GM23338 (cell line): Measurements from ENCODE around the gene FOXRED1. TPM values are rescaled to one million over a fixed set of nuclear protein-coding genes. Genes with fewer than 3 reads are reported as not detected.
A peak's percentile ranks its signal among the peaks of the same experiment; 100 is the strongest.
"Not testable (repeated sequence)": the region's sequence is repeated elsewhere in the genome, so short reads cannot be mapped to it uniquely, and the experiment has no call there.

Source experiments
- ATAC-seq: fragments of 200-7000 bp; cut with Tn5 transposase; 3 replicates; pipeline ENCODE4 v1.9.1; 2020
- DNase-seq: peaks from one replicate; pipeline ENCODE4 v3.0.0-alpha.2; 2015; ENCODE audit warnings: low spot score
- H2AFZ ChIP-seq: fragments of 200-600 bp; sonication (generic); 2 replicates; pipeline ENCODE4 v1.8.0; 2016; ENCODE audit warnings: antibody characterized with exemption, mild to moderate bottlenecking, moderate library complexity
- H3F3A ChIP-seq: fragments of 200-600 bp; sonication (generic); replicated peaks from 2 replicates; pipeline ENCODE4 v1.8.0; 2017; ENCODE audit warnings: antibody characterized with exemption, mixed run types, low read depth
- H3K27ac ChIP-seq: fragments of 200-600 bp; sonication (generic); 2 replicates; pipeline ENCODE4 v1.6.1; 2016; ENCODE audit warnings: low read depth
- H3K27me3 ChIP-seq: fragments of 200-600 bp; sonication (generic); 2 replicates; pipeline ENCODE4 v1.8.0; 2016; ENCODE audit warnings: mild to moderate bottlenecking, mixed run types, moderate library complexity; ENCODE audit not compliant: insufficient read depth
- H3K36me3 ChIP-seq: fragments of 200-600 bp; sonication (generic); 2 replicates; pipeline ENCODE4 v1.8.0; 2016; ENCODE audit warnings: mild to moderate bottlenecking; ENCODE audit not compliant: insufficient read depth
- H3K4me1 ChIP-seq: fragments of 200-600 bp; sonication (generic); 2 replicates; pipeline ENCODE4 v1.8.0; 2016; ENCODE audit warnings: mild to moderate bottlenecking, moderate library complexity; ENCODE audit not compliant: insufficient read depth
- H3K4me2 ChIP-seq: fragments of 200-600 bp; sonication (generic); 2 replicates; pipeline ENCODE4 v1.7.1; 2017; ENCODE audit warnings: mixed run types
- H3K4me3 ChIP-seq: fragments of 200-600 bp; sonication (generic); 2 replicates; pipeline ENCODE4 v1.6.1; 2016; ENCODE audit warnings: mixed run types
- H3K79me2 ChIP-seq: fragments of 200-600 bp; sonication (generic); replicated peaks from 2 replicates; pipeline ENCODE4 v1.8.0; 2017; ENCODE audit warnings: mild to moderate bottlenecking; ENCODE audit not compliant: insufficient read depth
- H3K9me2 ChIP-seq: fragments of 200-600 bp; sonication (generic); 2 replicates; pipeline ENCODE4 v1.8.0; 2017; ENCODE audit not compliant: insufficient read depth
- H4K20me1 ChIP-seq: fragments of 200-600 bp; sonication (generic); replicated peaks from 2 replicates; pipeline ENCODE4 v1.8.0; 2017; ENCODE audit warnings: mild to moderate bottlenecking; ENCODE audit not compliant: insufficient read depth
- H3K27ac Mint-ChIP-seq: 2 replicates; pipeline ENCODE4 v1.8.0; 2020; ENCODE audit warnings: inconsistent platforms, mild to moderate bottlenecking, moderate library complexity, mixed read lengths
- H3K27me3 Mint-ChIP-seq: 3 replicates; pipeline ENCODE4 v1.8.0; 2022; ENCODE audit warnings: low read depth, mild to moderate bottlenecking, moderate library complexity, mixed read lengths, inconsistent platforms; ENCODE audit not compliant: insufficient read depth, poor library complexity
- H3K36me3 Mint-ChIP-seq: 3 replicates; pipeline ENCODE4 v1.8.0; 2021; ENCODE audit warnings: low read depth, mild to moderate bottlenecking, inconsistent platforms, moderate library complexity, mixed read lengths
- H3K4me1 Mint-ChIP-seq: 3 replicates; pipeline ENCODE4 v1.8.0; 2020; ENCODE audit warnings: mild to moderate bottlenecking, inconsistent platforms, mixed read lengths
- H3K4me3 Mint-ChIP-seq: 3 replicates; pipeline ENCODE4 v1.8.0; 2021; ENCODE audit warnings: moderate library complexity, mild to moderate bottlenecking, inconsistent platforms, mixed read lengths
- H3K9me3 Mint-ChIP-seq: 3 replicates; pipeline ENCODE4 v1.8.0; 2020; ENCODE audit warnings: moderate library complexity, mild to moderate bottlenecking, inconsistent platforms, mixed read lengths
- CTCF ChIP-seq, 2 experiments: fragments of 200-600 bp in 1 of 2; sonication (generic) in 1 of 2; conservative IDR thresholded peaks; 2 replicates each; pipeline versions ENCODE4 v1.5.1 to v1.6.1; 2016 to 2017; ENCODE audit warnings: antibody characterized with exemption in 2 of 2, low read depth in 2 of 2, mild to moderate bottlenecking in 2 of 2, moderate library complexity in 1 of 2
- REST ChIP-seq: IDR thresholded peaks from one replicate; pipeline ENCODE4 v1.6.1; 2018; ENCODE audit warnings: antibody characterized with exemption; ENCODE audit not compliant: unreplicated experiment
- ZNF331 ChIP-seq: fragments of 250-450 bp; sonication (Bioruptor Pico); IDR thresholded peaks from 2 replicates; pipeline ENCODE4 v1.5.0; 2020; ENCODE audit warnings: low read depth, mild to moderate bottlenecking, moderate library complexity
- polyA plus RNA-seq: library from polyadenylated mRNA; unstranded; fragments of >200 nt; fragmentation: Nextera tagmentation; extraction: Ambion mirVana; gene quantifications from 2 replicates; pipeline ENCODE4 v1.2.1, GENCODE V29; 2016
- total RNA-seq: library from RNA; depleted of rRNA; stranded (reverse); fragments of >200 nt; shearing (Covaris generic); gene quantifications from 2 replicates; pipeline ENCODE4 v1.2.3, GENCODE V29; 2014
- TF ChIP-seq, protein P1 (sequence below): fragments of 250-450 bp; sonication (Bioruptor Pico); IDR thresholded peaks from 2 replicates; pipeline ENCODE4 v1.5.0; 2020; ENCODE audit warnings: mild to moderate bottlenecking, moderate library complexity

The FOXRED1 gene
- total and polyA plus RNA-seq, 2 experiments from 2014 or later = 25.2 to 59.2 TPM

DNA sequence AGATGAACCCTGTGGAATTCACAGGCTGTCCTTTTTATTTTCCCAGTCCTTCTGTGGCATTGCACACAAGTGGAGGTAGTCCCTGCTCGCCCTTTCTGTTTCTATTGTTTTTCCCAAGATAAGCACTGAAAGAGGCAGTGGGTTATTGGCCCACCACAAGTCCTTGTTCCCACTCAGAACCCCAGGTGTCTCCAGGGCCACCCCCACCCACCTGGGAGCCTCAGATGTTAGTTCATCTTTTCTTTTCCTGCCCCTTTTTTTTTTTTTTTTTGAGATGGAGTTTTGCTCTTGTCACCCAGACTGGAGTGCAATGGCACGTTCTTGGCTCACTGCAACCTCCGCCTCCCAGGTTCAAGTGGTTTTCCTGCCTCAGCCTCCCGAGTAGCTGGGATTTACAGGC, 39.8 kb downstream of the FOXRED1 start:
- H3K4me2 ChIP-seq, H3K4me3 ChIP-seq, H3K27me3 Mint-ChIP-seq, H3K9me2 ChIP-seq, H3F3A ChIP-seq, H3K27me3 ChIP-seq, ATAC-seq, H3K4me3 Mint-ChIP-seq, H3K9me3 Mint-ChIP-seq, H3K4me1 ChIP-seq, H3K79me2 ChIP-seq, H3K4me1 Mint-ChIP-seq, H4K20me1 ChIP-seq, H3K27ac ChIP-seq, DNase-seq, H3K27ac Mint-ChIP-seq, H2AFZ ChIP-seq, H3K36me3 ChIP-seq: not testable (repeated sequence)
- H3K36me3 Mint-ChIP-seq = peaks cover 19% of the 10 kb centered on the region

GRCh38 chr11:126310200-126310991, 41.4 kb downstream of the FOXRED1 start:
- no peak overlapping the region for H3K4me3 ChIP-seq
- DNase-seq (peak; percentile 83), ATAC-seq (peak; percentile 98)
- no peak overlapping the region for H3K27ac ChIP-seq
- peak; percentile 85 to 95 for TF ChIP-seq CTCF (conservative IDR thresholded peaks at IDR 0.05; ENCODE audit: low read depth in 2 of 2)
- TF ChIP-seq REST = no peak
- Mint-ChIP-seq H3K27me3 (no peaks in the 10 kb centered on the region), H3K36me3 (peaks cover 24% of the 10 kb centered on the region), H3K27ac (no peak overlapping the region), H3K4me1 (peaks cover 2% of the 10 kb centered on the region; the same call in 1 of the 3 replicates), H3K9me3 (no peaks in the 10 kb centered on the region), H3K4me3 (no peak overlapping the region)
- H3K79me2 ChIP-seq = no peaks in the 10 kb centered on the region
- H3K36me3 ChIP-seq = no peaks in the 10 kb centered on the region
- no peaks in the 10 kb centered on the region for H3K9me2 ChIP-seq
- no peaks in the 10 kb centered on the region for H4K20me1 ChIP-seq
- no peak overlapping the region for H3K4me2 ChIP-seq
- no peaks in the 10 kb centered on the region for H3K27me3 ChIP-seq
- H2AFZ ChIP-seq = no peak overlapping the region
- no peaks in the 10 kb centered on the region for H3K4me1 ChIP-seq
- no peaks in the 10 kb centered on the region for H3F3A ChIP-seq

- no peak overlapping the region for H3K4me2 ChIP-seq
- no peak overlapping the region for H3K27ac Mint-ChIP-seq
- no peaks in the 10 kb centered on the region for H3K9me3 Mint-ChIP-seq
- DNase-seq (no peak), ATAC-seq (no peak)
- H2AFZ ChIP-seq = no peak overlapping the region
- peaks cover 23% of the 10 kb centered on the region for H3K36me3 Mint-ChIP-seq
- H3K36me3 ChIP-seq = no peaks in the 10 kb centered on the region
- H4K20me1 ChIP-seq = no peaks in the 10 kb centered on the region
- peaks cover 2% of the 10 kb centered on the region; the same call in 1 of the 3 replicates for H3K4me1 Mint-ChIP-seq
- H3K27me3 Mint-ChIP-seq = no peaks in the 10 kb centered on the region
- no peaks in the 10 kb centered on the region for H3F3A ChIP-seq
- H3K27me3 ChIP-seq = no peaks in the 10 kb centered on the region
- H3K9me2 ChIP-seq = no peaks in the 10 kb centered on the region
- no peak overlapping the region for H3K4me3 ChIP-seq
- no peak overlapping the region for H3K27ac ChIP-seq
- no peaks in the 10 kb centered on the region for H3K4me1 ChIP-seq
- H3K4me3 Mint-ChIP-seq = no peak overlapping the region
- H3K79me2 ChIP-seq = no peaks in the 10 kb centered on the region
- TF ChIP-seq ZNF331 (CRISPR knock-in tag) = no peak
- TF ChIP-seq, protein P1, sequence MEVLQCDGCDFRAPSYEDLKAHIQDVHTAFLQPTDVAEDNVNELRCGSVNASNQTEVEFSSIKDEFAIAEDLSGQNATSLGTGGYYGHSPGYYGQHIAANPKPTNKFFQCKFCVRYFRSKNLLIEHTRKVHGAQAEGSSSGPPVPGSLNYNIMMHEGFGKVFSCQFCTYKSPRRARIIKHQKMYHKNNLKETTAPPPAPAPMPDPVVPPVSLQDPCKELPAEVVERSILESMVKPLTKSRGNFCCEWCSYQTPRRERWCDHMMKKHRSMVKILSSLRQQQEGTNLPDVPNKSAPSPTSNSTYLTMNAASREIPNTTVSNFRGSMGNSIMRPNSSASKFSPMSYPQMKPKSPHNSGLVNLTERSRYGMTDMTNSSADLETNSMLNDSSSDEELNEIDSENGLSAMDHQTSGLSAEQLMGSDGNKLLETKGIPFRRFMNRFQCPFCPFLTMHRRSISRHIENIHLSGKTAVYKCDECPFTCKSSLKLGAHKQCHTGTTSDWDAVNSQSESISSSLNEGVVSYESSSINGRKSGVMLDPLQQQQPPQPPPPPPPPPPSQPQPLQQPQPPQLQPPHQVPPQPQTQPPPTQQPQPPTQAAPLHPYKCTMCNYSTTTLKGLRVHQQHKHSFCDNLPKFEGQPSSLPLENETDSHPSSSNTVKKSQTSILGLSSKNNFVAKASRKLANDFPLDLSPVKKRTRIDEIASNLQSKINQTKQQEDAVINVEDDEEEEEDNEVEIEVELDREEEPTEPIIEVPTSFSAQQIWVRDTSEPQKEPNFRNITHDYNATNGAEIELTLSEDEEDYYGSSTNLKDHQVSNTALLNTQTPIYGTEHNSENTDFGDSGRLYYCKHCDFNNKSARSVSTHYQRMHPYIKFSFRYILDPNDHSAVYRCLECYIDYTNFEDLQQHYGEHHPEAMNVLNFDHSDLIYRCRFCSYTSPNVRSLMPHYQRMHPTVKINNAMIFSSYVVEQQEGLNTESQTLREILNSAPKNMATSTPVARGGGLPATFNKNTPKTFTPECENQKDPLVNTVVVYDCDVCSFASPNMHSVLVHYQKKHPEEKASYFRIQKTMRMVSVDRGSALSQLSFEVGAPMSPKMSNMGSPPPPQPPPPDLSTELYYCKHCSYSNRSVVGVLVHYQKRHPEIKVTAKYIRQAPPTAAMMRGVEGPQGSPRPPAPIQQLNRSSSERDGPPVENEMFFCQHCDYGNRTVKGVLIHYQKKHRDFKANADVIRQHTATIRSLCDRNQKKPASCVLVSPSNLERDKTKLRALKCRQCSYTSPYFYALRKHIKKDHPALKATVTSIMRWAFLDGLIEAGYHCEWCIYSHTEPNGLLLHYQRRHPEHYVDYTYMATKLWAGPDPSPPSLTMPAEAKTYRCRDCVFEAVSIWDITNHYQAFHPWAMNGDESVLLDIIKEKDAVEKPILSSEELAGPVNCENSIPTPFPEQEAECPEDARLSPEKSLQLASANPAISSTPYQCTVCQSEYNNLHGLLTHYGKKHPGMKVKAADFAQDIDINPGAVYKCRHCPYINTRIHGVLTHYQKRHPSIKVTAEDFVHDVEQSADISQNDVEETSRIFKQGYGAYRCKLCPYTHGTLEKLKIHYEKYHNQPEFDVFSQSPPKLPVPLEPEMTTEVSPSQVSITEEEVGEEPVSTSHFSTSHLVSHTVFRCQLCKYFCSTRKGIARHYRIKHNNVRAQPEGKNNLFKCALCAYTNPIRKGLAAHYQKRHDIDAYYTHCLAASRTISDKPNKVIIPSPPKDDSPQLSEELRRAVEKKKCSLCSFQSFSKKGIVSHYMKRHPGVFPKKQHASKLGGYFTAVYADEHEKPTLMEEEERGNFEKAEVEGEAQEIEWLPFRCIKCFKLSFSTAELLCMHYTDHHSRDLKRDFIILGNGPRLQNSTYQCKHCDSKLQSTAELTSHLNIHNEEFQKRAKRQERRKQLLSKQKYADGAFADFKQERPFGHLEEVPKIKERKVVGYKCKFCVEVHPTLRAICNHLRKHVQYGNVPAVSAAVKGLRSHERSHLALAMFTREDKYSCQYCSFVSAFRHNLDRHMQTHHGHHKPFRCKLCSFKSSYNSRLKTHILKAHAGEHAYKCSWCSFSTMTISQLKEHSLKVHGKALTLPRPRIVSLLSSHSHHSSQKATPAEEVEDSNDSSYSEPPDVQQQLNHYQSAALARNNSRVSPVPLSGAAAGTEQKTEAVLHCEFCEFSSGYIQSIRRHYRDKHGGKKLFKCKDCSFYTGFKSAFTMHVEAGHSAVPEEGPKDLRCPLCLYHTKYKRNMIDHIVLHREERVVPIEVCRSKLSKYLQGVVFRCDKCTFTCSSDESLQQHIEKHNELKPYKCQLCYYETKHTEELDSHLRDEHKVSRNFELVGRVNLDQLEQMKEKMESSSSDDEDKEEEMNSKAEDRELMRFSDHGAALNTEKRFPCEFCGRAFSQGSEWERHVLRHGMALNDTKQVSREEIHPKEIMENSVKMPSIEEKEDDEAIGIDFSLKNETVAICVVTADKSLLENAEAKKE (CRISPR knock-in tag) = no peak
Measured at GRCh38 chr11:126310992-126311310, 42.0 kb downstream of the FOXRED1 start.
